H1 (cell line): ENCODE results near the gene NR4A3. TPM values are rescaled to one million over a fixed set of nuclear protein-coding genes. Genes with fewer than 3 reads are reported as not detected.

Source experiments
- ATF2 ChIP-seq: IDR thresholded peaks from 2 replicates; pipeline ENCODE4 v1.6.1; 2012; ENCODE audit warnings: low read length, inconsistent platforms
- BCL11A ChIP-seq, 2 experiments: IDR thresholded peaks; one replicate each; pipeline ENCODE4 v1.6.1; 2011; ENCODE audit warnings: low read depth in 2 of 2, low read length in 2 of 2, mild to moderate bottlenecking in 2 of 2
- BRCA1 ChIP-seq: IDR thresholded peaks from 2 replicates; pipeline ENCODE4 v1.6.1; 2012; ENCODE audit warnings: low read depth, low read length, improper control_type of control experiment
- FOSL1 ChIP-seq: IDR thresholded peaks from 2 replicates; pipeline ENCODE4 v1.6.1; 2011; ENCODE audit warnings: mild to moderate bottlenecking, low read depth, low read length, moderate library complexity; ENCODE audit not compliant: insufficient read depth
- KDM1A ChIP-seq: fragments of 200-600, 300-600 bp; sonication (generic); IDR thresholded peaks from 2 replicates; pipeline ENCODE4 v1.7.1; 2016; ENCODE audit warnings: mild to moderate bottlenecking, low read length, borderline replicate concordance
- KDM4A ChIP-seq: IDR thresholded peaks from one replicate; pipeline ENCODE4 v1.7.1; 2012; ENCODE audit warnings: low read depth, mild to moderate bottlenecking, moderate library complexity, low read length, inconsistent platforms; ENCODE audit not compliant: severe bottlenecking
- NANOG ChIP-seq: IDR thresholded peaks from 2 replicates; pipeline ENCODE4 v1.6.1; 2011; ENCODE audit warnings: low read length, low read depth, mild to moderate bottlenecking, inconsistent platforms; ENCODE audit not compliant: insufficient read depth, poor library complexity, severe bottlenecking
- RAD21 ChIP-seq, 2 experiments: IDR thresholded peaks in 1 of 2; conservative IDR thresholded peaks in 1 of 2; 2 replicates each; pipeline ENCODE4 v1.6.1; 2011; ENCODE audit warnings: low read depth in 2 of 2, low read length in 2 of 2, improper control_type of control experiment in 1 of 2, inconsistent platforms in 1 of 2, mild to moderate bottlenecking in 1 of 2, moderate library complexity in 1 of 2
- RFX5 ChIP-seq: IDR thresholded peaks from 2 replicates; pipeline ENCODE4 v1.6.1; 2011; ENCODE audit warnings: low read depth, low read length, improper control_type of control experiment, borderline replicate concordance
- SP4 ChIP-seq: IDR thresholded peaks from 2 replicates; pipeline ENCODE4 v1.6.1; 2012; ENCODE audit warnings: low read length, inconsistent platforms
- polyA plus RNA-seq, 7 experiments: library from polyadenylated mRNA; depleted of rRNA in 3 of 7; stranded (reverse) in 5 of 7; unstranded in 2 of 7; fragments of >200 nt in 5 of 7; fragments of 200-250 nt in 2 of 7; gene quantifications; 1 replicate in 5 of 7; 2 replicates in 1 of 7; 4 replicates in 1 of 7; pipeline versions ENCODE4 v1.2.1 to v1.2.3, GENCODE V29; 2011 to 2013; ENCODE audit warnings: missing spikeins in 2 of 7, mixed read lengths in 2 of 7
- total RNA-seq: library from RNA; stranded (reverse); fragmentation: NEBNext Ultra II Directional; extraction: Animal tissue kit (Norgen Biotek cat#: 25700); gene quantifications from 2 replicates; pipeline ENCODE4 v1.2.1, GENCODE V29; 2021

NR4A3 gene
- total and polyA plus RNA-seq, 2 of the 8 experiments (the other 6 are each of a cell fraction or from before 2014, with no cell fraction given) = 0.05 to 0.30 TPM

DNA sequence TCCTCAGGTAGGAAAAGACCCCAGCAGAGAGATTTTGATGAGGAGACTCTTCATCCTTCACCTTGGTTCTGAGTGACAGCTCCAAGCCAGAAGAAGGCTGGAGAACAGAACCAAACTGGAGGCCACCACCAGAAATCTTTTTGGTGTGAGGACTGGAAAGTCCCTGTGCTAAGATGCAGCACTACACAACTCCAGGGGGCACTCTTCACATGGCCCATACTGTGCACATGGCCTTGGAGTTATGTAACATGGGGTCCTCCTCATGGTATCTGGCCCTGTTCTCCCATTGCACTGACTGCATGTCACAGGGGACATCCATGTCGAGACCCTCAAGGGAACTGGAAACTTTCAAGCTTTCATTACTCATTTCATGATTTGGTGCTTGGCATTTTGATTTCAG is 67.4 kb downstream of the NR4A3 start (continued):
- TF ChIP-seq KDM4A (no peak), ATF2 (no peak), KDM1A (no peak), NANOG (no peak), BRCA1 (no peak), BCL11A (IDR thresholded peaks at IDR 0.05; ENCODE audit: low read depth in 2 of 2, low read length in 2 of 2) (no peak), SP4 (no peak), FOSL1 (no peak), RAD21 (IDR thresholded peaks at IDR 0.05 in 1 of 2, conservative IDR thresholded peaks at IDR 0.05 in 1 of 2; ENCODE audit: low read depth in 2 of 2, low read length in 2 of 2) (peak in 1 of 2 experiments; percentile 27; a peak in 1 of 4 replicates), RFX5 (no peak)
- TF ChIP-seq, all 59 proteins: peak for 2
